Heart right ventricle (tissue), 16 donors: ENCODE results near the gene LDB2. TPM values are rescaled to one million over a fixed set of nuclear protein-coding genes. Genes with fewer than 3 reads are reported as not detected.

ENCODE experiments used
- ATAC-seq, 8 donors: fragments of 200-7000 bp; cut with Tn5 transposase; one replicate each; pipeline ENCODE4 v1.9.1; 2020; ENCODE audit warnings: mild to moderate bottlenecking in 8 of 8, moderate library complexity in 8 of 8, moderate number of reproducible peaks in 1 of 8
- DNase-seq, 2 donors: peaks; one replicate each; pipeline ENCODE4 v3.0.0-alpha.2; 2020
- H3K27ac ChIP-seq, 10 donors: fragments of 200-600 bp; sonication (generic) in 2 of 10; one replicate each; pipeline versions ENCODE4 v1.5.0 to v1.8.0; 2020 to 2022; ENCODE audit warnings: mild to moderate bottlenecking in 3 of 10
- H3K27me3 ChIP-seq, 7 donors: fragments of 200-600 bp; one replicate each; pipeline ENCODE4 v1.8.0; 2021 to 2022; ENCODE audit warnings: mild to moderate bottlenecking in 2 of 7
- H3K36me3 ChIP-seq, 9 donors: fragments of 200-600 bp; sonication (generic) in 1 of 9; one replicate each; pipeline versions ENCODE4 v1.5.0 to v1.8.0; 2020 to 2022; ENCODE audit warnings: mild to moderate bottlenecking in 2 of 9
- H3K4me1 ChIP-seq, 9 donors: fragments of 200-600 bp; sonication (generic) in 1 of 9; one replicate each; pipeline versions ENCODE4 v1.5.0 to v1.8.0; 2020 to 2022; ENCODE audit warnings: mild to moderate bottlenecking in 4 of 9
- H3K4me3 ChIP-seq, 10 donors: fragments of 200-600 bp; sonication (generic) in 2 of 10; one replicate each; pipeline versions ENCODE4 v1.5.0 to v1.8.0; 2020 to 2022; ENCODE audit warnings: mild to moderate bottlenecking in 7 of 10, moderate library complexity in 2 of 10
- H3K9me3 ChIP-seq, 11 donors: fragments of 200-600 bp in 10 of 11; sonication (generic) in 2 of 11; one replicate each; pipeline versions ENCODE4 v1.5.0 to v1.8.0; 2013 to 2022; ENCODE audit warnings: mild to moderate bottlenecking in 2 of 11, control low read depth in 1 of 11, moderate library complexity in 1 of 11
- WGBS, 2 donors: extraction: QIAGEN DNeasy Blood & Tissue Kit; methylation state at CpG; one replicate each; pipeline ENCODE4 v1.1.7; 2013; ENCODE audit warnings: inconsistent platforms in 1 of 2; 5-methylcytosine and 5-hydroxymethylcytosine counted together
- intact Hi-C, 10 donors: fragments of 100-400 bp; cut with DNase I; formaldehyde crosslinking; loops; one replicate each; pipeline versions ENCODE4 v1.11.1 to v1.14.2; 2022
- polyA plus RNA-seq, 2 donors: library from polyadenylated mRNA; stranded (reverse); fragments of 200-250 nt; gene quantifications; one replicate each; pipeline ENCODE4 v1.2.3, GENCODE V29; 2013
- total RNA-seq, 10 donors: library from RNA; stranded (reverse); fragmentation: NEBNext Ultra II Directional in 3 of 10; extraction: Animal tissue kit (Norgen Biotek cat#: 25700) in 3 of 10; gene quantifications; one replicate each; pipeline versions ENCODE4 v1.2.1 to v1.2.4, GENCODE V29; 2021 to 2023
- TF ChIP-seq, protein P1 (sequence below), 9 donors: fragments of 200-600 bp; sonication (generic) in 2 of 9; IDR thresholded peaks; one replicate each; pipeline versions ENCODE4 v1.5.0 to v1.8.0; 2021 to 2022; ENCODE audit warnings: antibody characterized with exemption in 9 of 9, mild to moderate bottlenecking in 5 of 9, moderate library complexity in 1 of 9
- donor health status: Arrhythmogenic right ventricular cardiomyopathy.
- donor health status: ischemic (EF 13 %, LVEDD 7.1; RV severe dilation, severe dysfunction).
- donor health status: healthy with polysubstance abuse.
- donor health status: DM: no; HTN: yes; CAD: no.
- donor health status: DM: no; HTN: no; CAD: no.
- donor health status: ischemic (EF 25% LVEDD 6.9; RV normal size, moderate dysfunction).
- donor health status: ischemic (EF 25% LVEDD 5.7; RV mildly dilated, moderate dysfunction).
- donor health status: healthy.
- donor health status: DM: yes; HTN: yes; CAD: no.
- donor health status: Ischemic cardiomyopathy.
- donor health status: ischemic (EF 35%, LVEDD 5.7; RV mildly dilated, moderate dysfunction).
- donor health status: nonischemic (EF 11% LVEDD 7.7; RV severe dilation, severe dysfunction).
- donor health status: DM: yes; HTN: yes; CAD: no.
- donor health status: PGD.
- donor health status: ischemic (EF 29% LVEDD 5.4; RV normal size, mild dysfunction).
- donor health status: nonischemic (EF 23%, LVEDD 6.1; RV moderate dilation, normal function).

The LDB2 gene
- total and polyA plus RNA-seq, 12 donors: 14.5 to 43.3 (median 23.5) TPM

DNA sequence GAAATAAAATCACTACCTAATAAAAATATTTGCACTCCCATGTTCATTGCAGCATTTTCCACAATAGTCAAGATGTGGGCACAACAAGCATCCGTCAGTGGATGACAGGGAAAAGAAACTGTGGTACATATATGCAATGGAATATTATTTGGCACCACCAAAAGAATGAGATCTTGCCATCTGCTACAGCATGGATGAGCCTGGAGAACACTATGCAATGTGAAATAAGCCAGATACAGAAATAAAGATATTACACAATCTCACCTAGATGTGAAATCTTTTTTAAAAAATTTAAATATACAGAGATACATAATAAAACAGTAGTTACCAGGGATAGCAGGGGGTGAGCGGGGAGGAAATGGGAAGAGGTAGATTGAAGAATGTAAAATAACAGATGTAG lies 44.8 kb downstream of the LDB2 start:
- TF ChIP-seq, protein P1, sequence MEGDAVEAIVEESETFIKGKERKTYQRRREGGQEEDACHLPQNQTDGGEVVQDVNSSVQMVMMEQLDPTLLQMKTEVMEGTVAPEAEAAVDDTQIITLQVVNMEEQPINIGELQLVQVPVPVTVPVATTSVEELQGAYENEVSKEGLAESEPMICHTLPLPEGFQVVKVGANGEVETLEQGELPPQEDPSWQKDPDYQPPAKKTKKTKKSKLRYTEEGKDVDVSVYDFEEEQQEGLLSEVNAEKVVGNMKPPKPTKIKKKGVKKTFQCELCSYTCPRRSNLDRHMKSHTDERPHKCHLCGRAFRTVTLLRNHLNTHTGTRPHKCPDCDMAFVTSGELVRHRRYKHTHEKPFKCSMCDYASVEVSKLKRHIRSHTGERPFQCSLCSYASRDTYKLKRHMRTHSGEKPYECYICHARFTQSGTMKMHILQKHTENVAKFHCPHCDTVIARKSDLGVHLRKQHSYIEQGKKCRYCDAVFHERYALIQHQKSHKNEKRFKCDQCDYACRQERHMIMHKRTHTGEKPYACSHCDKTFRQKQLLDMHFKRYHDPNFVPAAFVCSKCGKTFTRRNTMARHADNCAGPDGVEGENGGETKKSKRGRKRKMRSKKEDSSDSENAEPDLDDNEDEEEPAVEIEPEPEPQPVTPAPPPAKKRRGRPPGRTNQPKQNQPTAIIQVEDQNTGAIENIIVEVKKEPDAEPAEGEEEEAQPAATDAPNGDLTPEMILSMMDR (IDR thresholded peaks at IDR 0.05): no peak
- WGBS, 2 donors: 95 to 96% methylated on average over 2 of the region's 2 CpGs
- no peaks in the 10 kb centered on the region for H3K27me3 ChIP-seq
- no peak for DNase-seq
- intact Hi-C loops: no loop called here
- peak overlapping the region in 1 of 10 donors; percentile 46 for H3K27ac ChIP-seq
- H3K4me1 ChIP-seq: peaks cover 0 to 52% (median 7%) of the 10 kb centered on the region in 9 donors
- no peak overlapping the region for H3K4me3 ChIP-seq
- H3K36me3 ChIP-seq: no peaks in the 10 kb centered on the region
- no peak for ATAC-seq
- H3K9me3 ChIP-seq: peaks cover 0 to 4% (median 0%) of the 10 kb centered on the region in 11 donors

DNA sequence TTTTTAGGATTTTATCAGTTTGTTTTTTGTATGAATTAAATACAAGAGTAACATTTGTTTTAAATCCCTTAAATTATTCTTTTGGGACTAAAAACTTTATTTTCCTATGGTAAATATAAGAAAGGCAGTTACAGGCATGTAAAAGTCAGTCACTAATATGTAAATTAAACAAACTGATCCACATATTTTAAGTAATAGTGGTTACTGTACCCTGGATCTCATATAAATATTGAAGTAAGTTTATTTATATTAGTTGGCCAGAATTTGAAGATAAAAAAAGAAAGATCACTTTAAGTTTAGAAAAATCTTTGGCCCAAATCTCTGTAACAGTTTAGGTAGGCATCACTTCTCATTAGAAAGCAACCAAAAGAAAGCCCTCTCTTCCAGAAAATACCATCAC lies 45.8 kb downstream of the LDB2 start:
- Histone ChIP-seq H3K4me3 (no peak overlapping the region), H3K36me3 (no peaks in the 10 kb centered on the region), H3K27ac (peak overlapping the region in 6 of 10 donors; percentile 11 to 52 (median 36)), H3K27me3 (no peaks in the 10 kb centered on the region), H3K4me1 (peaks cover 0 to 44% (median 6%) of the 10 kb centered on the region in 9 donors), H3K9me3 (peaks cover 0 to 4% (median 0%) of the 10 kb centered on the region in 11 donors)
- intact Hi-C loops: no loop called here
- DNase-seq (no peak), ATAC-seq (no peak)
- TF ChIP-seq, protein P1 (IDR thresholded peaks at IDR 0.05): no peak

DNA sequence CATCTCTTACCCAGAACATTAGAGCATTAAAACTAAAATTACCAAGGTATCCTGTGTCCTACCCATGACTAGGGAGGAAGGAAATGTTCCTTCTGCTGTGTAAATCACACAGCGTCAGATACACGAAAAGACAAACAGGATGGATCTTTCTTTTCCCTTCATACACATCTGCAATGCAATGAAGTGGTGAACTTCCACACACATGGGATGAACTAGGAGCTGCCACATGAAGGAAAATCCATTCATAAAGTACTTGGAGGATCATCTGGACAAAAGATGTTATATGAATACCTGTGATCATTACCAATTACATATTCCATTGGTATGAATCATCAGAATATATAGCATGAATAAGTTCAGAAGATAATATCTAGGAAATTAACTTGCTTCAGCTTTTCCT lies 46.2 kb downstream of the LDB2 start:
- H3K27me3 ChIP-seq: no peaks in the 10 kb centered on the region
- TF ChIP-seq, protein P1 (IDR thresholded peaks at IDR 0.05): no peak
- H3K27ac ChIP-seq: peak overlapping the region in 7 of 10 donors; percentile 11 to 52 (median 34)
- intact Hi-C loops: no loop called here
- H3K4me1 ChIP-seq: peaks cover 0 to 40% (median 2%) of the 10 kb centered on the region in 9 donors
- WGBS, 2 donors: 45 to 57% methylated on average over 2 of the region's 2 CpGs
- peaks cover 0 to 4% (median 0%) of the 10 kb centered on the region in 11 donors for H3K9me3 ChIP-seq
- DNase-seq (no peak), ATAC-seq (peak in 3 of 8 donors; percentile 41 to 63 (median 52))
- no peak overlapping the region for H3K4me3 ChIP-seq
- no peaks in the 10 kb centered on the region for H3K36me3 ChIP-seq

DNA sequence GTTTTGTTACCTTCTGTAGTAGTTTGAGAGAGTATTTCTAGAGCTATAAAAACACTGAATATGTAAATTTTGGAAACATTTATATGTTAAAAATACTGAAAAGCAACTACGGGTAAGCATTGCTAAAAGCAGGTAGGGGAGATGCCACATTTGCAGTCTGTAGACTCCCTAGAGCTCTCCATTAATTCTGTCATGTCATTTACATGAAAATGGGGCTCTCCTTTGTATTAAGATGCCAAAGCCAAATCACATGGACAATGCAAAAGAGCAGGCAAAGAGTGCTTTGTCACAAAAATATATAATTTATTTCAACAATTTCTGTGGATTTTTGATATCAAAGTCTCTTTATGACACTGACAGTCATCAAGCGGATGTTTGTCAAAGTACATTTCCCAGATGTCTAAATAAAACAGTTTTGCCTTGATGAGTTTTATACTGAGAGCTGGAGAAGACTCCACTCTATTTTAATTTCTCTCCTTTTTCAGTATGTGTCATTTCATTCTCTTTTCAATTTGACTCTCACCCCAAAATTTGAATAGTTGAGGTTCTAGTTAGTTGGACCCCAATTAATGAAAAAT lies 51.8 kb downstream of the LDB2 start:
- intact Hi-C loops: no loop called here
- WGBS, 2 donors: 87 to 94% methylated on average over 2 of the region's 2 CpGs
- Histone ChIP-seq H3K9me3 (peaks cover 0 to 4% (median 0%) of the 10 kb centered on the region in 11 donors), H3K27ac (peak overlapping the region in 3 of 10 donors; percentile 11 to 69 (median 61)), H3K27me3 (no peaks in the 10 kb centered on the region), H3K36me3 (no peaks in the 10 kb centered on the region), H3K4me1 (peaks cover 4 to 44% (median 13%) of the 10 kb centered on the region in 9 donors), H3K4me3 (no peak overlapping the region)
- TF ChIP-seq, protein P1 (IDR thresholded peaks at IDR 0.05): no peak
- DNase-seq: no peak
- ATAC-seq: no peak
